NCI-H2227 (cell line): ENCODE results near the gene KMT2B.
A peak's percentile ranks its signal among the peaks of the same experiment; 100 is the strongest.

Source experiments
- DNase-seq: peaks from one replicate; lab custom pipeline; 2025; ENCODE audit not compliant: unreplicated experiment; lab: John Stamatoyannopoulos, UW

Gene KMT2B

GRCh38 chr19:35741203-35741515, 23.4 kb downstream of the KMT2B start:
- no peak for DNase-seq

GRCh38 chr19:35742121-35742724, 24.4 kb downstream of the KMT2B start, which contains the start of gene IGFLR1:
TSS of gene IGFLR1 (minus strand) at chr19:35742452. CDS start at chr19:35741180, 1,272 bp downstream.
- DNase-seq: no peak

- no peak for DNase-seq
Measured at GRCh38 chr19:35743640-35744429, 26.0 kb downstream of the KMT2B start.

- DNase-seq: peak; percentile 100
Measured at GRCh38 chr19:35744430-35745327, 26.9 kb downstream of the KMT2B start.

- peak; percentile 100 for DNase-seq
Measured at GRCh38 chr19:35745328-35746086, 27.7 kb downstream of the KMT2B start, which contains the start of the genes PSENEN and U2AF1L4. TSS of gene PSENEN (plus strand) at chr19:35745651. CDS start at chr19:35745931, 280 bp downstream. TSS of gene U2AF1L4 (minus strand) at chr19:35745418. CDS start at chr19:35745391, 27 bp downstream.

GRCh38 chr19:35746087-35746462, 28.3 kb downstream of the KMT2B start:
- no peak for DNase-seq

GRCh38 chr19:35746531-35746930, 28.7 kb downstream of the KMT2B start:
- no peak for DNase-seq

- peak; percentile 100 for DNase-seq
Measured at GRCh38 chr19:35748106-35749020, 30.6 kb downstream of the KMT2B start, which contains the start of gene LIN37. TSS of gene LIN37 (plus strand) at chr19:35748576. CDS start at chr19:35748725, 149 bp downstream.

GRCh38 chr19:35750167-35750566, 32.4 kb downstream of the KMT2B start:
- DNase-seq: no peak

GRCh38 chr19:35751839-35752745, 34.3 kb downstream of the KMT2B start:
- no peak for DNase-seq

GRCh38 chr19:35752746-35753350, 35.0 kb downstream of the KMT2B start:
- no peak for DNase-seq

- DNase-seq: no peak
Measured at GRCh38 chr19:35753634-35754369, 36.0 kb downstream of the KMT2B start.

GRCh38 chr19:35754370-35755130, 36.7 kb downstream of the KMT2B start:
- no peak for DNase-seq

GRCh38 chr19:35755131-35755549, 37.3 kb downstream of the KMT2B start:
- no peak for DNase-seq

- no peak for DNase-seq
Measured at GRCh38 chr19:35755550-35756376, 38.0 kb downstream of the KMT2B start.
